Loucy (cell line): ENCODE data around the gene ISCA1.

Source experiments
- H2AFZ ChIP-seq: fragments of 200-600 bp; sonication (generic); 2 replicates; pipeline ENCODE4 v1.6.0; 2016; ENCODE audit warnings: antibody characterized with exemption, mild to moderate bottlenecking, low read length, moderate library complexity
- H3F3A ChIP-seq: fragments of 200-600 bp; 2 replicates; pipeline ENCODE4 v1.6.0; 2016; ENCODE audit warnings: antibody characterized with exemption, low read depth, mild to moderate bottlenecking
- H3K27me3 ChIP-seq: fragments of 200-600 bp; sonication (generic); 2 replicates; pipeline ENCODE4 v1.6.1; 2014; ENCODE audit warnings: low read length, mild to moderate bottlenecking; ENCODE audit not compliant: insufficient read depth, poor library complexity, severe bottlenecking
- H3K36me3 ChIP-seq: fragments of 200-600 bp; sonication (generic); 2 replicates; pipeline ENCODE4 v1.6.1; 2016; ENCODE audit warnings: low read length; ENCODE audit not compliant: insufficient read depth
- H3K4me1 ChIP-seq: fragments of 200-600 bp; sonication (generic); 2 replicates; pipeline ENCODE4 v1.5.1; 2014; ENCODE audit warnings: low read length, mild to moderate bottlenecking; ENCODE audit not compliant: insufficient read depth, poor library complexity, severe bottlenecking
- H3K4me2 ChIP-seq: fragments of 200-600 bp; sonication (generic); 2 replicates; pipeline ENCODE4 v1.6.0; 2014; ENCODE audit warnings: antibody characterized with exemption, low read length, low read depth, mild to moderate bottlenecking; ENCODE audit not compliant: poor library complexity, severe bottlenecking
- H3K4me3 ChIP-seq: fragments of 200-600 bp; sonication (generic); 2 replicates; pipeline ENCODE4 v1.5.1; 2014; ENCODE audit warnings: low read length, mild to moderate bottlenecking, mixed read lengths; ENCODE audit not compliant: poor library complexity, severe bottlenecking
- H3K79me2 ChIP-seq: fragments of 200-600 bp; sonication (generic); 2 replicates; pipeline ENCODE4 v1.6.1; 2014; ENCODE audit warnings: low read length; ENCODE audit not compliant: insufficient read depth
- H3K9ac ChIP-seq: fragments of 200-600 bp; sonication (generic); 2 replicates; pipeline ENCODE4 v1.6.0; 2014; ENCODE audit warnings: mild to moderate bottlenecking, low read depth, low read length, moderate library complexity; ENCODE audit not compliant: poor library complexity, severe bottlenecking
- H3K9me2 ChIP-seq: fragments of 200-600 bp; sonication (generic); replicated peaks from 2 replicates; pipeline ENCODE4 v1.6.1; 2016; ENCODE audit warnings: low read depth, low read length, mixed read lengths
- H3K9me3 ChIP-seq: fragments of 200-600 bp; sonication (generic); 2 replicates; pipeline ENCODE4 v1.6.1; 2014; ENCODE audit warnings: mild to moderate bottlenecking, antibody characterized with exemption, low read length, low read depth; ENCODE audit not compliant: insufficient read depth
- H4K20me1 ChIP-seq: fragments of 200-600 bp; sonication (generic); 2 replicates; pipeline ENCODE4 v1.6.0; 2014; ENCODE audit warnings: antibody characterized with exemption, low read length, mild to moderate bottlenecking; ENCODE audit not compliant: insufficient read depth, poor library complexity, severe bottlenecking
- CTCF ChIP-seq: fragments of 200-600 bp; sonication (generic); conservative IDR thresholded peaks from 2 replicates; pipeline ENCODE4 v1.5.1; 2014; ENCODE audit warnings: mild to moderate bottlenecking, antibody characterized with exemption, low read length
- EZH2phosphoT487 ChIP-seq: fragments of 200-600 bp; IDR thresholded peaks from 2 replicates; pipeline ENCODE4 v1.6.1; 2018; ENCODE audit warnings: antibody characterized with exemption, mild to moderate bottlenecking, moderate library complexity, borderline replicate concordance

The ISCA1 gene

GRCh38 chr9:86328156-86328555, 45.8 kb upstream of the ISCA1 start:
- Histone ChIP-seq H3F3A (no peaks in the 10 kb centered on the region), H2AFZ (no peak overlapping the region), H3K27me3 (no peaks in the 10 kb centered on the region), H3K79me2 (no peaks in the 10 kb centered on the region), H3K9me2 (no peaks in the 10 kb centered on the region), H3K9me3 (no peaks in the 10 kb centered on the region), H3K36me3 (peaks cover 43% of the 10 kb centered on the region), H3K4me1 (no peaks in the 10 kb centered on the region), H3K4me2 (no peak overlapping the region), H3K4me3 (no peak overlapping the region), H4K20me1 (no peaks in the 10 kb centered on the region), H3K9ac (no peak overlapping the region)
- TF ChIP-seq CTCF: no peak
- TF ChIP-seq EZH2phosphoT487: no peak

DNA sequence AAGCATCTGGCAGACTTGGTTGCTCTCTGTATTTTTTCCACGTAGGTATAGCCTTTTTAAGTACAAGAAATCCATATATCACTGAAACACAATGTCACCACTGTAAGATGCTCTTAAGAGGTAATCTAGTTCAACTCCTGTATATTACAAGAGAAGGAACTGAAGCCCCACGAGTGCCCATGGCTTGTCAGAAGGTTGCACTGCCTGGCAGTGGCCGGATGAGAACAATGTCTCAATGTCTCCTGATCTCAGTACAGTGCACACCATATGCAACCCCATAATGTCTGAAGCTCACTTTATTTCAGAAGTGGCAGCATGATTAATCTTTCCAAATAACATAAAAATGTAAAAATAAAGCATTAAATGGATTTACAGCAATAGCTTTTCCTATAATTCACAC, 44.2 kb upstream of the ISCA1 start:
- Histone ChIP-seq H4K20me1 (no peaks in the 10 kb centered on the region), H3K9me3 (no peaks in the 10 kb centered on the region), H3K4me2 (no peak overlapping the region), H3K4me1 (no peaks in the 10 kb centered on the region), H3K36me3 (peaks cover 58% of the 10 kb centered on the region), H3K9ac (no peak overlapping the region), H3F3A (no peaks in the 10 kb centered on the region), H2AFZ (no peak overlapping the region), H3K9me2 (no peaks in the 10 kb centered on the region), H3K4me3 (no peak overlapping the region), H3K79me2 (no peaks in the 10 kb centered on the region), H3K27me3 (no peaks in the 10 kb centered on the region)
- no peak for TF ChIP-seq EZH2phosphoT487
- TF ChIP-seq CTCF: no peak

GRCh38 chr9:86324901-86325300, 42.6 kb upstream of the ISCA1 start:
- no peaks in the 10 kb centered on the region for H4K20me1 ChIP-seq

More at GRCh38 chr9:86324901-86325300, 42.6 kb upstream of the ISCA1 start:
- no peaks in the 10 kb centered on the region for H3K27me3 ChIP-seq
- H3K79me2 ChIP-seq: no peaks in the 10 kb centered on the region
- no peak overlapping the region for H3K4me2 ChIP-seq
- no peaks in the 10 kb centered on the region for H3K4me1 ChIP-seq
- no peaks in the 10 kb centered on the region for H3K9me3 ChIP-seq
- no peaks in the 10 kb centered on the region for H3K9me2 ChIP-seq
- TF ChIP-seq CTCF (no peak), EZH2phosphoT487 (no peak)
- peaks cover 72% of the 10 kb centered on the region for H3K36me3 ChIP-seq
- no peak overlapping the region for H3K9ac ChIP-seq
- H3F3A ChIP-seq: no peaks in the 10 kb centered on the region
- no peak overlapping the region for H2AFZ ChIP-seq
- no peak overlapping the region for H3K4me3 ChIP-seq
